Measurements from ENCODE around the gene ZNF514. TPM values are rescaled to one million over a fixed set of nuclear protein-coding genes. Genes with fewer than 3 reads are reported as not detected.

ZNF514 gene
- total and polyA plus RNA-seq, 4 donors: 1.7 to 6.2 (median 3.7) TPM

DNA sequence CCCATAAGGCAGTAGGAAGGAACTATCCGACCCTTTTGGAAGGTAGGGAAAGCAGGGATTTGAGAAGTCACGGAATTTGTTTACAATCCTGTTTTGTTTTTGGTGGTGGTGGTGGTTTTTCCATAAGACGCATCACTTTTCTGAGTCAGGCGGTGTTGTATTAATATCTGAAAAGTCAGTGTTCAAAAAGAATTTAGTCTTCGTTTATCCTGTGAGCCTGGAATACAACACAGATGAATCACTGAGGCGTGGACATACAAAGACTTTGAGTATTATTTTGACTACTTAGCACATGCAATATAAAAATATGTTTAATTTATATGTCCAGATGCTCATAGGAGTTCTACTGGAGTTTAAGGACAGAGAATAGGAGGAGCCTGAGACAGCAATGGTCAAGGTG lies 48.5 kb upstream of the ZNF514 start:
- Histone ChIP-seq H3K27me3 (ENCODE audit: control insufficient read depth in 4 of 4, insufficient read depth in 4 of 4, low read length in 3 of 4) (no peaks in the 10 kb centered on the region), H3K9ac (ENCODE audit: low read depth in 1 of 2, low read length in 2 of 2) (no peak overlapping the region), H3K27ac (ENCODE audit: low read depth in 1 of 2, low read length in 2 of 2) (no peak overlapping the region), H3K4me1 (ENCODE audit: control insufficient read depth in 4 of 4, insufficient read depth in 4 of 4, low read length in 3 of 4) (peaks cover 2 to 10% (median 4%) of the 10 kb centered on the region in 4 donors), H3K9me3 (ENCODE audit: control insufficient read depth in 4 of 4, low read length in 3 of 4) (peaks cover 9 to 25% (median 22%) of the 10 kb centered on the region in 4 donors), H3K4me3 (ENCODE audit: low read depth in 1 of 3, low read length in 3 of 3) (peak overlapping the region in 2 of 3 donors; percentile 67 to 73), H3K36me3 (ENCODE audit: control insufficient read depth in 4 of 4, insufficient read depth in 3 of 4, low read depth in 1 of 4, low read length in 3 of 4) (peaks cover 3 to 19% (median 16%) of the 10 kb centered on the region in 4 donors)
- DNase-seq (ENCODE audit: low spot score): no peak
- 79% methylated on average over 6 of the region's 6 CpGs for WGBS
- TF ChIP-seq, protein P1, sequence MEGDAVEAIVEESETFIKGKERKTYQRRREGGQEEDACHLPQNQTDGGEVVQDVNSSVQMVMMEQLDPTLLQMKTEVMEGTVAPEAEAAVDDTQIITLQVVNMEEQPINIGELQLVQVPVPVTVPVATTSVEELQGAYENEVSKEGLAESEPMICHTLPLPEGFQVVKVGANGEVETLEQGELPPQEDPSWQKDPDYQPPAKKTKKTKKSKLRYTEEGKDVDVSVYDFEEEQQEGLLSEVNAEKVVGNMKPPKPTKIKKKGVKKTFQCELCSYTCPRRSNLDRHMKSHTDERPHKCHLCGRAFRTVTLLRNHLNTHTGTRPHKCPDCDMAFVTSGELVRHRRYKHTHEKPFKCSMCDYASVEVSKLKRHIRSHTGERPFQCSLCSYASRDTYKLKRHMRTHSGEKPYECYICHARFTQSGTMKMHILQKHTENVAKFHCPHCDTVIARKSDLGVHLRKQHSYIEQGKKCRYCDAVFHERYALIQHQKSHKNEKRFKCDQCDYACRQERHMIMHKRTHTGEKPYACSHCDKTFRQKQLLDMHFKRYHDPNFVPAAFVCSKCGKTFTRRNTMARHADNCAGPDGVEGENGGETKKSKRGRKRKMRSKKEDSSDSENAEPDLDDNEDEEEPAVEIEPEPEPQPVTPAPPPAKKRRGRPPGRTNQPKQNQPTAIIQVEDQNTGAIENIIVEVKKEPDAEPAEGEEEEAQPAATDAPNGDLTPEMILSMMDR (IDR thresholded peaks at IDR 0.05; ENCODE audit: low read depth, low read length, missing input control): no peak
- TF ChIP-seq EGR1 (IDR thresholded peaks at IDR 0.05; ENCODE audit: low read depth in 2 of 2) (no peak), HNF4A (conservative IDR thresholded peaks at IDR 0.05) (no peak), RAD21 (IDR thresholded peaks at IDR 0.05) (no peak), YY1 (IDR thresholded peaks at IDR 0.05) (no peak)
- TF ChIP-seq, protein P2, sequence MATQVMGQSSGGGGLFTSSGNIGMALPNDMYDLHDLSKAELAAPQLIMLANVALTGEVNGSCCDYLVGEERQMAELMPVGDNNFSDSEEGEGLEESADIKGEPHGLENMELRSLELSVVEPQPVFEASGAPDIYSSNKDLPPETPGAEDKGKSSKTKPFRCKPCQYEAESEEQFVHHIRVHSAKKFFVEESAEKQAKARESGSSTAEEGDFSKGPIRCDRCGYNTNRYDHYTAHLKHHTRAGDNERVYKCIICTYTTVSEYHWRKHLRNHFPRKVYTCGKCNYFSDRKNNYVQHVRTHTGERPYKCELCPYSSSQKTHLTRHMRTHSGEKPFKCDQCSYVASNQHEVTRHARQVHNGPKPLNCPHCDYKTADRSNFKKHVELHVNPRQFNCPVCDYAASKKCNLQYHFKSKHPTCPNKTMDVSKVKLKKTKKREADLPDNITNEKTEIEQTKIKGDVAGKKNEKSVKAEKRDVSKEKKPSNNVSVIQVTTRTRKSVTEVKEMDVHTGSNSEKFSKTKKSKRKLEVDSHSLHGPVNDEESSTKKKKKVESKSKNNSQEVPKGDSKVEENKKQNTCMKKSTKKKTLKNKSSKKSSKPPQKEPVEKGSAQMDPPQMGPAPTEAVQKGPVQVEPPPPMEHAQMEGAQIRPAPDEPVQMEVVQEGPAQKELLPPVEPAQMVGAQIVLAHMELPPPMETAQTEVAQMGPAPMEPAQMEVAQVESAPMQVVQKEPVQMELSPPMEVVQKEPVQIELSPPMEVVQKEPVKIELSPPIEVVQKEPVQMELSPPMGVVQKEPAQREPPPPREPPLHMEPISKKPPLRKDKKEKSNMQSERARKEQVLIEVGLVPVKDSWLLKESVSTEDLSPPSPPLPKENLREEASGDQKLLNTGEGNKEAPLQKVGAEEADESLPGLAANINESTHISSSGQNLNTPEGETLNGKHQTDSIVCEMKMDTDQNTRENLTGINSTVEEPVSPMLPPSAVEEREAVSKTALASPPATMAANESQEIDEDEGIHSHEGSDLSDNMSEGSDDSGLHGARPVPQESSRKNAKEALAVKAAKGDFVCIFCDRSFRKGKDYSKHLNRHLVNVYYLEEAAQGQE (IDR thresholded peaks at IDR 0.05): no peak

DNA sequence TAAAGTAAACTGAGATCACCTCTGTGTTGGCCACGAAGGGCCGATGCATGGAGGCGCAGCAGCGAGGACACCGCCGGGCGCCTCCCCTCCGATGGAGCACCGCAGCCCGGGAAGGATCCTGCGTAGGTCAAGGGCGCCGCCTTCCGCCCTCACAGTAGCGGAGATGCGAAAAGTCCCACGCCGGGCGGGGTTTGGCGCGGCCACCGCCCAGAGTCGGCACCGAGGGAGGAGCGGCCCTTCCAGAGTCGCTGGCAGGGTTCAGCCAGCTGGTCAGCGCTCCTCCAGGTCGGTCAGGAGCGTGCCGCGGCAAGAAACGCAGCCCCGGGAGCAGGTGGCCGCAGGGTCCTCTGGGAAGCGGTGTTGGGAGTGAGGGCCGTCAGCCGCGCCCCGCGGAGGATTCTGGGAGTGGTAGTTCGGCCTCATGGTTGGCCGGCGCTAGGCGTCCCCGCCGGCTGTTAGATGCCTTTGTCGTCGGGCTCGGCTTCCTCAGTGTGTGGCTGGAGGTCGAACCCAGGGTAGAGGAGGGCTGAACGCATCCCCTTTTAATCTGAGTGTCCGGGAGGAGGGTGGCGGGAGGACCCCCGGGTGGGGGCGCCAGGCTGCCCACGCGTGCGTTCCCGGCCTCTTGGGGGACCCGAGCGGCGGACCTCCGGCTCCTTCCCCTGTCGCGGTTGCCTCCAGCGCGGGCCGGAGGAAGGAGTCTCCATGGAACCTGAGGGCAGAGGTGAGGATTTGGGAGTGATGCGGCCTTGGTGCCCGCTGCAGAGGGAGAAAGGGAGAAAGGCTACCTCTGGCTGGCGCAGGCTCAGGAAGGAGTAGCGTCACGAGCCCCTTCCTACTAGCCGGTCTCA lies 47.7 kb upstream of the ZNF514 start, which contains the start of gene ZNF892:
Gene ZNF892 (plus strand): TSS at position 411 of the 851 bp plus-strand sequence. CDS start 295 bp downstream, at position 706.
- Histone ChIP-seq H3K4me1 (ENCODE audit: control insufficient read depth in 4 of 4, insufficient read depth in 4 of 4, low read length in 3 of 4) (peaks cover 2 to 10% (median 4%) of the 10 kb centered on the region in 4 donors), H3K36me3 (ENCODE audit: control insufficient read depth in 4 of 4, insufficient read depth in 3 of 4, low read depth in 1 of 4, low read length in 3 of 4) (peaks cover 2 to 15% (median 10%) of the 10 kb centered on the region in 4 donors), H3K27me3 (ENCODE audit: control insufficient read depth in 4 of 4, insufficient read depth in 4 of 4, low read length in 3 of 4) (no peaks in the 10 kb centered on the region), H3K9me3 (ENCODE audit: control insufficient read depth in 4 of 4, low read length in 3 of 4) (peaks cover 6 to 17% (median 16%) of the 10 kb centered on the region in 4 donors), H3K27ac (ENCODE audit: low read depth in 1 of 2, low read length in 2 of 2) (peak within 1 kb of the TSS; percentile 61 to 75), H3K9ac (ENCODE audit: low read depth in 1 of 2, low read length in 2 of 2) (peak within 1 kb of the TSS; percentile 30 to 45), H3K4me3 (ENCODE audit: low read depth in 1 of 3, low read length in 3 of 3) (peak within 1 kb of the TSS; percentile 67 to 75 (median 73))
- DNase-seq (ENCODE audit: low spot score): peak; percentile 85
- WGBS: 2% methylated on average over 74 of the region's 74 CpGs
- peak; percentile 65 for TF ChIP-seq SP1 (IDR thresholded peaks at IDR 0.05)
- TF ChIP-seq, protein P2 (IDR thresholded peaks at IDR 0.05): peak; percentile 52
- TF ChIP-seq, protein P3, sequence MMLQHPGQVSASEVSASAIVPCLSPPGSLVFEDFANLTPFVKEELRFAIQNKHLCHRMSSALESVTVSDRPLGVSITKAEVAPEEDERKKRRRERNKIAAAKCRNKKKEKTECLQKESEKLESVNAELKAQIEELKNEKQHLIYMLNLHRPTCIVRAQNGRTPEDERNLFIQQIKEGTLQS (IDR thresholded peaks at IDR 0.05): no peak
- peak in 1 of 2 donors; percentile 41 for TF ChIP-seq JUND (IDR thresholded peaks at IDR 0.05)
- peak; percentile 90 for TF ChIP-seq MAX (IDR thresholded peaks at IDR 0.05)
- TF ChIP-seq TAF1 (conservative IDR thresholded peaks at IDR 0.05): no peak
- peak; percentile 5 for TF ChIP-seq FOXA2 (IDR thresholded peaks at IDR 0.05)
- no peak for TF ChIP-seq EGR1 (IDR thresholded peaks at IDR 0.05; ENCODE audit: low read depth in 2 of 2)
- TF ChIP-seq, protein P1 (IDR thresholded peaks at IDR 0.05; ENCODE audit: low read depth, low read length, missing input control): peak; percentile 12
- peak in 1 of 2 donors; percentile 82 for TF ChIP-seq GABPA (IDR thresholded peaks at IDR 0.05 in 1 of 2, conservative IDR thresholded peaks at IDR 0.05 in 1 of 2)
- peak; percentile 66 to 70 for TF ChIP-seq RAD21 (IDR thresholded peaks at IDR 0.05)
- peak; percentile 71 for TF ChIP-seq NR2F2 (IDR thresholded peaks at IDR 0.05)
- no peak for TF ChIP-seq FOXA1 (IDR thresholded peaks at IDR 0.05)
- TF ChIP-seq HNF4G (IDR thresholded peaks at IDR 0.05): no peak
- TF ChIP-seq YY1 (IDR thresholded peaks at IDR 0.05): peak; percentile 84
